Caco-2 (cell line): Measurements from ENCODE around the gene AK3. TPM values are rescaled to one million over a fixed set of nuclear protein-coding genes. Genes with fewer than 3 reads are reported as not detected.

Experiments
- BruUV-seq: library from RNA; stranded (reverse); fragments of 400-500 nt; replicated peaks from 2 replicates; lab custom pipeline; 2021; lab: Mats Ljungman, UMichigan
- CTCF ChIA-PET: fragments of 300-600 bp; sonication (Branson Sonifier 250); formaldehyde crosslinking; loops from one replicate; lab custom pipeline; 2022; ENCODE audit warnings: antibody characterized with exemption; lab: Charles Lee
- POLR2A ChIA-PET: fragments of 300-600 bp; sonication (Branson Sonifier 250); formaldehyde crosslinking; loops from one replicate; lab custom pipeline; 2022; ENCODE audit warnings: antibody characterized with exemption; lab: Charles Lee
- DNase-seq, 2 experiments: peaks; one replicate each; pipeline versions ENCODE4 v3.0.0 to v3.0.0-alpha.2; 2020 to 2022
- H3K27me3 ChIP-seq: replicated peaks from 2 replicates; pipeline ENCODE4 v1.6.0; 2011; ENCODE audit warnings: low read length; ENCODE audit not compliant: control insufficient read depth, insufficient read depth
- H3K36me3 ChIP-seq: 2 replicates; pipeline ENCODE4 v1.5.1; 2011; ENCODE audit warnings: low read length; ENCODE audit not compliant: control insufficient read depth, insufficient read depth
- H3K4me1 ChIP-seq: fragments of 250-450 bp; sonication (Bioruptor Pico); 2 replicates; pipeline ENCODE4 v1.5.1; 2020; ENCODE audit warnings: mild to moderate bottlenecking
- H3K4me3 ChIP-seq: 2 replicates; pipeline ENCODE4 v1.5.1; 2011; ENCODE audit warnings: low read depth, mild to moderate bottlenecking, control low read depth, low read length
- H3K9me3 ChIP-seq: fragments of 250-450 bp; sonication (Bioruptor Pico); 2 replicates; pipeline ENCODE4 v1.5.1; 2020; ENCODE audit warnings: mild to moderate bottlenecking, moderate library complexity
- H3K27ac Mint-ChIP-seq: one replicate; pipeline ENCODE4 v1.8.0; 2022; ENCODE audit warnings: mixed read lengths; ENCODE audit not compliant: unreplicated experiment
- H3K27me3 Mint-ChIP-seq: one replicate; pipeline ENCODE4 v1.8.0; 2022; ENCODE audit warnings: mixed read lengths; ENCODE audit not compliant: insufficient read depth, unreplicated experiment
- H3K36me3 Mint-ChIP-seq: one replicate; pipeline ENCODE4 v1.8.0; 2022; ENCODE audit warnings: mild to moderate bottlenecking, mixed read lengths; ENCODE audit not compliant: insufficient read depth, unreplicated experiment
- H3K4me1 Mint-ChIP-seq: one replicate; pipeline ENCODE4 v1.8.0; 2022; ENCODE audit warnings: low read depth, mixed read lengths; ENCODE audit not compliant: unreplicated experiment
- H3K4me3 Mint-ChIP-seq: one replicate; pipeline ENCODE4 v1.8.0; 2022; ENCODE audit warnings: mild to moderate bottlenecking, moderate library complexity, mixed read lengths; ENCODE audit not compliant: unreplicated experiment
- H3K9me3 Mint-ChIP-seq: one replicate; pipeline ENCODE4 v1.8.0; 2022; ENCODE audit warnings: mixed read lengths; ENCODE audit not compliant: unreplicated experiment
- intact Hi-C: fragments of 100-400 bp; cut with micrococcal nuclease; formaldehyde crosslinking; loops from one replicate; pipeline ENCODE4 v1.10.0; 2022; ENCODE audit not compliant: unreplicated experiment
- total RNA-seq: library from RNA; stranded (reverse); gene quantifications from 2 replicates; pipeline ENCODE4 v1.2.3, GENCODE V29; 2022
- TF ChIP-seq, protein P1 (sequence below), 2 experiments: fragments of 200-600 bp in 1 of 2; IDR thresholded peaks; 1 replicate in 1 of 2; 2 replicates in 1 of 2; pipeline versions ENCODE4 v1.5.1 to v1.8.0; 2011 to 2022; ENCODE audit warnings: antibody characterized with exemption in 1 of 2, control low read depth in 1 of 2, inconsistent platforms in 1 of 2, low read depth in 1 of 2, low read length in 1 of 2, mild to moderate bottlenecking in 1 of 2, moderate library complexity in 1 of 2; ENCODE audit not compliant: insufficient read depth in 1 of 2, severe bottlenecking in 1 of 2, unreplicated experiment in 1 of 2

AK3 gene
- total RNA-seq, 1 experiment from 2014 or later: 32.0 TPM

DNA sequence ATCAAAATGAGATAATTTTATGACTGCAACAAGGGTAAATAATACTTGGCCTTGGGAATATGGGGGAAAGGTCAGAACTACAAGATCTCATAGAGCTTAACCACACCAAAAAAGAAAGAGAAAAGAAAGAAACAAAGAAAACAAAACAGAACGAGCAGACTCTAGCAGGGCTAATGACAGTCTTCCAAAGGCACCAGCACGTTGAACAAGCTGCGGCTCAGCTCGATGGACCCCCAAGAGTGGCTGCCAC lies 689 bp downstream of the AK3 start:
- Mint-ChIP-seq H3K27me3 (peaks cover 4% of the 10 kb centered on the region), H3K4me3 (peak overlapping the region; percentile 91), H3K27ac (peak overlapping the region; percentile 86), H3K36me3 (no peaks in the 10 kb centered on the region), H3K4me1 (no peaks in the 10 kb centered on the region), H3K9me3 (no peaks in the 10 kb centered on the region)
- no TSS peak for BruUV-seq
- DNase-seq: no peak
- TF ChIP-seq, protein P1, sequence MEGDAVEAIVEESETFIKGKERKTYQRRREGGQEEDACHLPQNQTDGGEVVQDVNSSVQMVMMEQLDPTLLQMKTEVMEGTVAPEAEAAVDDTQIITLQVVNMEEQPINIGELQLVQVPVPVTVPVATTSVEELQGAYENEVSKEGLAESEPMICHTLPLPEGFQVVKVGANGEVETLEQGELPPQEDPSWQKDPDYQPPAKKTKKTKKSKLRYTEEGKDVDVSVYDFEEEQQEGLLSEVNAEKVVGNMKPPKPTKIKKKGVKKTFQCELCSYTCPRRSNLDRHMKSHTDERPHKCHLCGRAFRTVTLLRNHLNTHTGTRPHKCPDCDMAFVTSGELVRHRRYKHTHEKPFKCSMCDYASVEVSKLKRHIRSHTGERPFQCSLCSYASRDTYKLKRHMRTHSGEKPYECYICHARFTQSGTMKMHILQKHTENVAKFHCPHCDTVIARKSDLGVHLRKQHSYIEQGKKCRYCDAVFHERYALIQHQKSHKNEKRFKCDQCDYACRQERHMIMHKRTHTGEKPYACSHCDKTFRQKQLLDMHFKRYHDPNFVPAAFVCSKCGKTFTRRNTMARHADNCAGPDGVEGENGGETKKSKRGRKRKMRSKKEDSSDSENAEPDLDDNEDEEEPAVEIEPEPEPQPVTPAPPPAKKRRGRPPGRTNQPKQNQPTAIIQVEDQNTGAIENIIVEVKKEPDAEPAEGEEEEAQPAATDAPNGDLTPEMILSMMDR (IDR thresholded peaks at IDR 0.05; ENCODE audit: insufficient read depth in 1 of 2, low read depth in 1 of 2, low read length in 1 of 2, severe bottlenecking in 1 of 2, unreplicated experiment in 1 of 2): no peak
- Histone ChIP-seq H3K9me3 (no peaks in the 10 kb centered on the region), H3K36me3 (no peaks in the 10 kb centered on the region), H3K4me3 (peak overlapping the region; percentile 78), H3K4me1 (peaks cover 3% of the 10 kb centered on the region; the same call in 1 of the 2 replicates), H3K27me3 (no peaks in the 10 kb centered on the region)
- POLR2A ChIA-PET: interaction anchor here (0.6 kb wide), 1 partner anchor 42 kb away, joined by 3 read pairs; no protein-coding TSS in a partner anchor
- intact Hi-C loops: loop anchor here (2.0 to 5.0 kb wide), 3 partner anchors 62 to 138 kb away; partner anchors contain the start of genes CDC37L1 and PLPP6
- CTCF ChIA-PET: interaction anchor here (0.9 to 1.6 kb wide), 2 partner anchors 10 to 78 kb away, joined by 3 to 10 read pairs; no protein-coding TSS in a partner anchor

DNA sequence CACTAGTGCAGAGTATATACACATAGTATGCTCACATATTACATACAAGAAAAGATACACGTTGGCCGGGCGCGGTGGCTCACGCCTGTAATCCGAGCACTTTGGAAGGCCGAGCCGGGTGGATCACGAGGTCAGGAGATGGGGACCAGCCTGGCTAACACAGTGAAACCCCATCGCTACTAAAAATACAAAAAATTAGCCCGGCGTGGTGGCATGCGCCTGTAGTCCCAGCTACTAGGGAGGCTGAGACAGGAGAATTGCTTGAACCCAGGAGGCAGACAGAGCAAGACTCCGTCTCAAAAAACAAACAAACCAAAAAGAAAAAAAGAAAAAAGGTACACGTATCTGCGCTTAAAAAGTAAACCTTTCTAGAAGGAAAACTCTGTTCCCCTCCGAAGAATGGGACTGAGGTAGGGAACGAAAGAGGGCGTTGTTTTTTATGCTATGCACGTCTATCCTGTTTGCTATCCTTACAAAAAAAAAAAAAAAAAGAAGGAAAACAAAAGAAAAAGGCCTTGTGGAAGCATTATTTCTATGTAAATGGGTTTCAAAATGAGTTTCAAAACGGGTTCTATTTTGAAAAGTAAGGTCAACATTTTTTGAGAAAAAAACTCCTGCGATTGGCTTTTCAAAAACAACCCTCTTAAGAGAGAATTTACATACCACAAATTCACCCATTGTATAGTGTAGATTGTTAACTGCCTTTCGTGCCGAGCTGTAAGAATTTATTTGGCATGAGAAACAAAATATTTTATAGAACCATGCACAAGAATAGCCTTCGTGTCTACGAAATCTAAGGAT lies 1.2 kb downstream of the AK3 start:
- TF ChIP-seq, protein P1 (IDR thresholded peaks at IDR 0.05; ENCODE audit: insufficient read depth in 1 of 2, low read depth in 1 of 2, low read length in 1 of 2, severe bottlenecking in 1 of 2, unreplicated experiment in 1 of 2): no peak

DNA sequence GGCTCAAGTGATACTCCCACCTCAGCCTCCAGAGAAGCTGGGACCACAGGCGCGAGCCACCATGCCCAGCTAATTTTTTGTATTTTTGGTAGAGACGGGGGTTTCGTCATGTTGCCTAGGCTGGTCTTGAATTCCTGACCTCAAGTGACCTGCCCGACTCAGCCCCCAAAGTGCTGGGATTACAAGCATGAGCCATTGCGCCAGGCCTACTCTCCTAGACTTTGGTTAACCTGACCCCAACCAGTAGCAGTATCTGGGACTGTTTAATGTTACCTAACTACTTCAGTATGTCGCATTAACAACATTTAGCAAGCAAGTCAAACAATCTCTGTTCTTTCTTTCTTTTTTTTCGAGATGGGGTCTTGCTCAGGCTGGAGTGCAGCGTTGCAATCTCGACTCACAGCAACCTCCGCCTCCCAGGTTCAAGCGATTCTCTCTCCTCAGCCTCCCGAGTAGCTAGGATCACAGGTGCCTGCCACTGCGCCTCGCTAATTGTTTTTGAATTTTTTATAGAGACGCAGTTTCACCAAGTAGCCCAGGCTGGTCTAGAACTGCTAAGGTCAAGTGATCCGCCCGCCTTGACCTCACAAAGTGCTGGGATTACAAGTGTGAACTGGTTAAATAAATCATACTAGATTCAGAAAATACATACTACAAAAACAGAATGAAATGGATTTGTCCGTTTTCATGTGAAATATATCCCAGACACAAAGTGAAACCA lies 2.0 kb downstream of the AK3 start:
- Mint-ChIP-seq H3K4me1 (no peaks in the 10 kb centered on the region), H3K27me3 (no peaks in the 10 kb centered on the region), H3K4me3 (peak overlapping the region; percentile 91), H3K36me3 (peaks cover 1% of the 10 kb centered on the region), H3K27ac (peak overlapping the region; percentile 35), H3K9me3 (no peaks in the 10 kb centered on the region)
- intact Hi-C loops: no loop called here
- CTCF ChIA-PET: no interaction called here
- TF ChIP-seq, protein P1 (IDR thresholded peaks at IDR 0.05; ENCODE audit: insufficient read depth in 1 of 2, low read depth in 1 of 2, low read length in 1 of 2, severe bottlenecking in 1 of 2, unreplicated experiment in 1 of 2): no peak
- H3K36me3 ChIP-seq: no peaks in the 10 kb centered on the region
- no TSS peak for BruUV-seq
- no peaks in the 10 kb centered on the region for H3K9me3 ChIP-seq
- peak overlapping the region; percentile 78 for H3K4me3 ChIP-seq
- DNase-seq: no peak
- POLR2A ChIA-PET: no interaction called here
- H3K4me1 ChIP-seq: peaks cover 3% of the 10 kb centered on the region; the same call in 1 of the 2 replicates
- H3K27me3 ChIP-seq: no peaks in the 10 kb centered on the region

More for the DNA sequence above, 1.2 kb downstream of the AK3 start:
- Histone ChIP-seq H3K4me1 (peaks cover 3% of the 10 kb centered on the region; the same call in 1 of the 2 replicates), H3K9me3 (no peaks in the 10 kb centered on the region), H3K36me3 (no peaks in the 10 kb centered on the region), H3K27me3 (no peaks in the 10 kb centered on the region), H3K4me3 (peak overlapping the region; percentile 78)
- Mint-ChIP-seq H3K4me1 (no peaks in the 10 kb centered on the region), H3K9me3 (no peaks in the 10 kb centered on the region), H3K4me3 (peak overlapping the region; percentile 91), H3K27me3 (peaks cover 3% of the 10 kb centered on the region), H3K27ac (peak overlapping the region; percentile 86), H3K36me3 (no peaks in the 10 kb centered on the region)
- no peak for DNase-seq
- intact Hi-C loops: loop anchor here (2.0 to 5.0 kb wide), 3 partner anchors 61 to 137 kb away; partner anchors contain the start of genes CDC37L1 and PLPP6
- BruUV-seq: TSS peak; percentile 62
- ChIA-PET POLR2A (no interaction called here), CTCF (interaction anchor here (1.6 kb wide), 1 partner anchor 10 kb away, joined by 10 read pairs; no protein-coding TSS in a partner anchor)
